Osteocyte (in vitro differentiated cells): ENCODE results near the gene ZNF135. TPM values are rescaled to one million over a fixed set of nuclear protein-coding genes. Genes with fewer than 3 reads are reported as not detected.

Experiments used
- DNase-seq: peaks from one replicate; pipeline ENCODE4 v3.0.0; 2021; ENCODE audit warnings: mixed read lengths; ENCODE audit not compliant: unreplicated experiment; ENCODE audit errors: extremely low spot score
- H3K27ac Mint-ChIP-seq: one replicate; pipeline ENCODE4 v1.8.0; 2021; ENCODE audit warnings: mild to moderate bottlenecking, mixed read lengths; ENCODE audit not compliant: unreplicated experiment
- H3K27me3 Mint-ChIP-seq: one replicate; pipeline ENCODE4 v1.8.0; 2021; ENCODE audit warnings: mixed read lengths; ENCODE audit not compliant: unreplicated experiment
- H3K36me3 Mint-ChIP-seq: one replicate; pipeline ENCODE4 v1.8.0; 2021; ENCODE audit warnings: mixed read lengths; ENCODE audit not compliant: unreplicated experiment
- H3K4me1 Mint-ChIP-seq: one replicate; pipeline ENCODE4 v1.8.0; 2021; ENCODE audit warnings: mixed read lengths; ENCODE audit not compliant: unreplicated experiment
- H3K4me3 Mint-ChIP-seq: one replicate; pipeline ENCODE4 v1.8.0; 2021; ENCODE audit warnings: mild to moderate bottlenecking, moderate library complexity, mixed read lengths; ENCODE audit not compliant: unreplicated experiment
- H3K9me3 Mint-ChIP-seq: one replicate; pipeline ENCODE4 v1.8.0; 2021; ENCODE audit warnings: mixed read lengths; ENCODE audit not compliant: unreplicated experiment
- total RNA-seq: library from RNA; stranded (reverse); gene quantifications from 2 replicates; pipeline ENCODE4 v1.2.1, GENCODE V29; 2021
- TF ChIP-seq, protein P1 (sequence below): fragments of 200-600 bp; sonication (generic); IDR thresholded peaks from 2 replicates; pipeline ENCODE4 v1.5.0; 2021; ENCODE audit warnings: antibody characterized with exemption, mild to moderate bottlenecking, moderate library complexity

ZNF135 gene
- total RNA-seq, 1 donor from 2014 or later = 5.9 TPM

DNA sequence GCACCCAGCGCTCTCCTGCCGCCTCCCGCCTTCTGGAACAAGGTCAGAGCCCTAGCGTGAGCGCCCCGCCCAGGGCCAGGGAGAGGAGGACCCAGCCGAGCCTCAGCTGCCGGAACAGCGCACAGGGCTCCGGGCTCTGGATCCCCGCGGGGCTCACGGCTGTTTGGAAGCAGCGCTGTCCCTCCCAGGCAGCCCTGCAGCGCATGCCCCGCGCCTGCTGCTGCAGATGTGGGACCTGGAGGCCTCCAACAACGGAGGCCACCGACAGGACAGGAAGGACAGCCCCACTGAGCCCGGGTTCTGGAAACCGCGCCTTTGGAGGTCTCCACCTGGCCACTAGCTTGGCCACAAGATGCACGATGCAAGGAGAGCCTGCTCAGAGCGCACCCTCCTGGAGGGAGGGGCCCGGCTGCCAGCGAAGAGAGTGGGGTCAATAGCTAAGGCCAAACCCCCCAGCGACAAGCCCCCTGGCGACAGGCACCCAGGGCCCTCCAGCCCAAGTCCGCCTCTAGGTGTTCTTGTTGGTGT, 26.3 kb downstream of the ZNF135 start:
- peaks cover 20% of the 10 kb centered on the region for H3K9me3 Mint-ChIP-seq
- TF ChIP-seq, protein P1, sequence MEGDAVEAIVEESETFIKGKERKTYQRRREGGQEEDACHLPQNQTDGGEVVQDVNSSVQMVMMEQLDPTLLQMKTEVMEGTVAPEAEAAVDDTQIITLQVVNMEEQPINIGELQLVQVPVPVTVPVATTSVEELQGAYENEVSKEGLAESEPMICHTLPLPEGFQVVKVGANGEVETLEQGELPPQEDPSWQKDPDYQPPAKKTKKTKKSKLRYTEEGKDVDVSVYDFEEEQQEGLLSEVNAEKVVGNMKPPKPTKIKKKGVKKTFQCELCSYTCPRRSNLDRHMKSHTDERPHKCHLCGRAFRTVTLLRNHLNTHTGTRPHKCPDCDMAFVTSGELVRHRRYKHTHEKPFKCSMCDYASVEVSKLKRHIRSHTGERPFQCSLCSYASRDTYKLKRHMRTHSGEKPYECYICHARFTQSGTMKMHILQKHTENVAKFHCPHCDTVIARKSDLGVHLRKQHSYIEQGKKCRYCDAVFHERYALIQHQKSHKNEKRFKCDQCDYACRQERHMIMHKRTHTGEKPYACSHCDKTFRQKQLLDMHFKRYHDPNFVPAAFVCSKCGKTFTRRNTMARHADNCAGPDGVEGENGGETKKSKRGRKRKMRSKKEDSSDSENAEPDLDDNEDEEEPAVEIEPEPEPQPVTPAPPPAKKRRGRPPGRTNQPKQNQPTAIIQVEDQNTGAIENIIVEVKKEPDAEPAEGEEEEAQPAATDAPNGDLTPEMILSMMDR = no peak

DNA sequence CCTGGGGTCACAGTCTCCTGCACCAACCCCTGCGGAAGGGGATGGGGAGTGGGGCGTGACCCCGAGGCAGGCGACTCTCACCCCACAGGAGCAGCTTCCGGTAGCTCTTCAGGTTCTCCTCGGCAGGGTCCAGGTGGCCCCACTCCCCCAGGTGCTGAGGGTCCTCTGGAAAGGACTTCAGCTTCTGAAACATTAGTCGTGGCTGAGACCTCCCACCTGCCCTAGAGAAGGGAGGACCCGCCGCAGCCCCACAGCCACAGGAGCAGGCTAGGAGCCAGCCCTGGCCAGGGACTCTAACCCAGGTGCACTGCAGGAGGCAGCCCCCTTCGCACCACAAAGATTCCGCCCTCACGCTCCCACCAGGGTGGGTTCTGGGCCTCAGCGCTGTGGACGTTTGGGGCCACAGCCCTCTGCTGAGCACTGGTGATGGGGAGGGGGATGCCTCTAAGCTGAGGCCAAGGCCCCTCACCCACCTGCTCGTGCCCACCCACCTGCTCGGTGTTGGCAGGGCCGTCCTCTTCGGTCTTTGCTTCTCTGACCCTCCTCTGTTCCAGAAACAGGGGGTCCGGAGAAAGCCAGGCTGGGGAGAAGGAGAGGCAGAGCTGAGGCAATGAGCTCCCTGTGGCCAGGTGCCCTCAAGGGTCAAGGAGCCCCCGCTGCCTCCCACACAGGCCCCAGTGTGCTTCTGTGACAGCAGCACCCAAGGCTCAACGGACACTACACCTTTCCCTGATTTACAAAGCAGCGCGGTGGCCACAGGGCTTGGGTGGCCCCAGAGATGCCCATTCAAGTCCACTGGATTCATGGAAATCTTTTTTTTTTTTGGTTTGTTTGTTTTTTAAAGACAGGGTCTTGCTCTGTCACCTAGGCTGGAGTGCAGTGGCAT, 28.0 kb downstream of the ZNF135 start:
- Mint-ChIP-seq H3K4me3 (no peak overlapping the region), H3K27ac (no peak overlapping the region), H3K36me3 (peaks cover 46% of the 10 kb centered on the region), H3K4me1 (no peaks in the 10 kb centered on the region), H3K27me3 (no peaks in the 10 kb centered on the region), H3K9me3 (peaks cover 9% of the 10 kb centered on the region)
- no peak for DNase-seq
- TF ChIP-seq, protein P1 = no peak

More for the DNA sequence above, 26.3 kb downstream of the ZNF135 start:
- no peak for DNase-seq
- no peaks in the 10 kb centered on the region for H3K4me1 Mint-ChIP-seq
- no peaks in the 10 kb centered on the region for H3K27me3 Mint-ChIP-seq
- no peak overlapping the region for H3K4me3 Mint-ChIP-seq
- no peak overlapping the region for H3K27ac Mint-ChIP-seq
- H3K36me3 Mint-ChIP-seq = peaks cover 41% of the 10 kb centered on the region

DNA sequence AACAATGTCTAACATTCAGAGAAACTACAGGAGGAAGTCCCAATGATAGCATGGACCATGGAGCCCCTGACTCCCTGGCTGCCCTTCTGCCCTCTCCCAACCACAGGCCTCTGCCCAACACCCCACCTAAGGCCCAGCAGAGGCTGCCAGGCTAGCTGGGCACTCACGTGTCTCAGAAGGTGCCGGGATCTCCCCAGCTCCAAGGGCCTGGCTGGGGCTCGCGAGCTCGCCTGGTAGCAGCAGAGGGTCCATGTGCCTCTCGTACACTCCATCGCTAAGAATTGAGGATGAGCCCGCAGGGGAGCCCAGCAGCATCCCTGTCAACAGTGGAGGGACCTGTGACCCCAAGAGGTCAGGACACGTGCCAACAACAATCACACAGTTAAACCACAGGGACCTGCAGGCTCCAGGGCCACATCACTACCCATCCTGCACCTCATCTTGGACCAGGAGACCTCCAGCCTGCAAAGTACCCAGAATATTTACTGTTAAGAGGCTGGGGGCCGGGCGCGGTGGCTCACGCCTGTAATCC, 29.5 kb downstream of the ZNF135 start:
- no peaks in the 10 kb centered on the region for H3K27me3 Mint-ChIP-seq
- H3K4me1 Mint-ChIP-seq = no peaks in the 10 kb centered on the region
- H3K4me3 Mint-ChIP-seq = no peak overlapping the region
- peaks cover 9% of the 10 kb centered on the region for H3K9me3 Mint-ChIP-seq
- peaks cover 48% of the 10 kb centered on the region for H3K36me3 Mint-ChIP-seq
- TF ChIP-seq, protein P1 = no peak
- no peak for DNase-seq
- H3K27ac Mint-ChIP-seq = no peak overlapping the region

DNA sequence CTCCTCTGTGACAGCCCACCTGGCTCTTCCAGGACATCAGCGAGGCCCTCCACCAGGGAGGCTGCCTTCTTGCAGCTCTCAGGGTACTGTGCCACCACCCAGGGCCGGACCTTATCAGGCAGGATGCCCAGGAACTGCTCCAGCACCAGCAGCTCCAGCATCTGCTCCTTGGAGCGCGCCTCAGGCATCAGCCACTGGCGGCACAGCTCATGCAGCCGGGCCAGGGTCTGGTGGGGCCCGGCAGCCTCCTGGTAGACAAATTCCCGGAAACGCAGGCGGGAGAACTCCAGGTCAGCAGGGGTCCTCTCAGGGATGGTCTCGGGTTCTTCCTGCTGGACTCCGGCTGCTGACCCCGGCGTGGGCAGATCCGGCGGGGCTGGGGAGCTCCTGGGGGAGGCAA, 30.8 kb downstream of the ZNF135 start:
- no peaks in the 10 kb centered on the region for H3K27me3 Mint-ChIP-seq
- peaks cover 41% of the 10 kb centered on the region for H3K36me3 Mint-ChIP-seq
- TF ChIP-seq, protein P1 = no peak
- peaks cover 3% of the 10 kb centered on the region for H3K9me3 Mint-ChIP-seq
- H3K4me1 Mint-ChIP-seq = no peaks in the 10 kb centered on the region
- DNase-seq = no peak
- H3K27ac Mint-ChIP-seq = no peak overlapping the region
- H3K4me3 Mint-ChIP-seq = no peak overlapping the region
